Neural cell (in vitro differentiated cells): ENCODE measurements around the gene MPC1L. TPM values are rescaled to one million over a fixed set of nuclear protein-coding genes. Genes with fewer than 3 reads are reported as not detected.

Source experiments
- H2AFZ ChIP-seq: fragments of 200-600, 300-800 bp; sonication (generic), shearing (Covaris generic); 2 replicates; pipeline ENCODE4 v1.6.0; 2014; ENCODE audit warnings: low read depth, mild to moderate bottlenecking, antibody characterized with exemption, low read length, moderate library complexity
- H3F3A ChIP-seq: fragments of 200-600 bp; shearing (Covaris generic); 2 replicates; pipeline ENCODE4 v1.6.1; 2016; ENCODE audit warnings: mild to moderate bottlenecking, moderate library complexity, mixed read lengths, antibody characterized with exemption, low read length; ENCODE audit not compliant: insufficient read depth, poor library complexity, severe bottlenecking
- H3K27ac ChIP-seq: fragments of 200-600, 300-800 bp; sonication (generic), shearing (Covaris generic); 2 replicates; pipeline ENCODE4 v1.5.1; 2014; ENCODE audit warnings: mild to moderate bottlenecking, low read length, moderate library complexity
- H3K27me3 ChIP-seq: fragments of 300-800, 200-600 bp; sonication (generic), shearing (Covaris generic); 2 replicates; pipeline ENCODE4 v1.6.0; 2014; ENCODE audit warnings: mild to moderate bottlenecking, low read depth, low read length, moderate library complexity; ENCODE audit not compliant: insufficient read depth
- H3K36me3 ChIP-seq: fragments of 300-800, 200-600 bp; sonication (generic), shearing (Covaris generic); 2 replicates; pipeline ENCODE4 v1.5.1; 2014; ENCODE audit warnings: mild to moderate bottlenecking, antibody characterized with exemption, low read length, moderate library complexity; ENCODE audit not compliant: insufficient read depth
- H3K4me2 ChIP-seq: fragments of 300-800, 200-600 bp; sonication (generic), shearing (Covaris generic); 2 replicates; pipeline ENCODE4 v1.6.0; 2014; ENCODE audit warnings: mild to moderate bottlenecking, low read length
- H3K4me3 ChIP-seq: fragments of 300-800, 200-600 bp; sonication (generic), shearing (Covaris generic); 2 replicates; pipeline ENCODE4 v1.5.1; 2014; ENCODE audit warnings: mild to moderate bottlenecking, low read length, moderate library complexity
- H3K79me2 ChIP-seq: fragments of 200-600 bp; shearing (Covaris generic); replicated peaks from 2 replicates; pipeline ENCODE4 v1.6.0; 2014; ENCODE audit warnings: mild to moderate bottlenecking, low read length, moderate library complexity; ENCODE audit not compliant: insufficient read depth
- H3K9ac ChIP-seq: fragments of 300-800, 200-600 bp; sonication (generic), shearing (Covaris generic); 2 replicates; pipeline ENCODE4 v1.6.1; 2016; ENCODE audit warnings: mild to moderate bottlenecking, low read length, mixed read lengths
- H3K9me2 ChIP-seq: fragments of 200-600 bp; shearing (Covaris generic); 2 replicates; pipeline ENCODE4 v1.6.1; 2016; ENCODE audit warnings: mild to moderate bottlenecking, low read length, mixed read lengths; ENCODE audit not compliant: insufficient read depth
- H3K9me3 ChIP-seq: fragments of 200-600, 300-800 bp; sonication (generic), shearing (Covaris generic); 2 replicates; pipeline ENCODE4 v1.6.1; 2016; ENCODE audit warnings: mild to moderate bottlenecking, mixed run types, low read length, moderate library complexity, mixed read lengths
- H4K20me1 ChIP-seq: fragments of 200-600 bp; shearing (Covaris generic); 2 replicates; pipeline ENCODE4 v1.6.1; 2016; ENCODE audit warnings: mild to moderate bottlenecking, mixed run types; ENCODE audit not compliant: insufficient read depth
- CTCF ChIP-seq: fragments of 450-650 bp; IDR thresholded peaks from 2 replicates; pipeline ENCODE4 v1.5.1; 2014; ENCODE audit warnings: antibody characterized with exemption, mild to moderate bottlenecking, moderate library complexity; ENCODE audit not compliant: poor library complexity, severe bottlenecking
- EP300 ChIP-seq: fragments of 450-650 bp; conservative IDR thresholded peaks from 2 replicates; pipeline ENCODE4 v1.6.1; 2014; ENCODE audit warnings: antibody characterized with exemption, mild to moderate bottlenecking, moderate library complexity; ENCODE audit not compliant: poor library complexity, severe bottlenecking
- EZH2 ChIP-seq: fragments of 200-600, 300-800 bp; shearing (Covaris generic), sonication (generic); IDR thresholded peaks from 2 replicates; pipeline ENCODE4 v1.6.1; 2014; ENCODE audit warnings: antibody characterized with exemption, low read length, borderline replicate concordance, mild to moderate bottlenecking; ENCODE audit not compliant: insufficient read depth, poor library complexity, severe bottlenecking
- MXI1 ChIP-seq: fragments of 450-650 bp; conservative IDR thresholded peaks from 2 replicates; pipeline ENCODE4 v1.6.1; 2014; ENCODE audit warnings: antibody characterized with exemption, mild to moderate bottlenecking; ENCODE audit not compliant: poor library complexity, severe bottlenecking
- POLR2AphosphoS5 ChIP-seq: IDR thresholded peaks from 2 replicates; pipeline ENCODE4 v1.6.1; 2012
- RAD21 ChIP-seq: fragments of 450-650 bp; conservative IDR thresholded peaks from 2 replicates; pipeline ENCODE4 v1.6.1; 2014; ENCODE audit warnings: antibody characterized with exemption, mild to moderate bottlenecking, moderate library complexity
- REST ChIP-seq: IDR thresholded peaks from 2 replicates; pipeline ENCODE4 v1.6.1; 2012; ENCODE audit warnings: borderline replicate concordance
- SMC3 ChIP-seq: fragments of 450-650 bp; conservative IDR thresholded peaks from 2 replicates; pipeline ENCODE4 v1.6.1; 2014; ENCODE audit warnings: antibody characterized with exemption, mild to moderate bottlenecking, moderate library complexity; ENCODE audit not compliant: poor library complexity
- TAF1 ChIP-seq: IDR thresholded peaks from 2 replicates; pipeline ENCODE4 v1.6.1; 2012; ENCODE audit warnings: low read depth
- polyA plus RNA-seq: library from polyadenylated mRNA; depleted of rRNA; stranded (reverse); fragments of >200 nt; gene quantifications from 2 replicates; pipeline ENCODE4 v1.2.3, GENCODE V29; 2014

Gene MPC1L
- polyA plus RNA-seq, 1 donor from 2014 or later = not detected

- Histone ChIP-seq H3K79me2 (no peaks in the 10 kb centered on the region), H3K9me2 (no peaks in the 10 kb centered on the region), H2AFZ (no peak overlapping the region), H3F3A (no peaks in the 10 kb centered on the region), H3K9ac (no peak overlapping the region), H3K27me3 (no peaks in the 10 kb centered on the region), H3K4me3 (no peak overlapping the region), H3K4me2 (no peak overlapping the region), H3K36me3 (no peaks in the 10 kb centered on the region), H4K20me1 (no peaks in the 10 kb centered on the region), H3K27ac (no peak overlapping the region), H3K9me3 (no peaks in the 10 kb centered on the region)
- no peak for TF ChIP-seq EP300
- no peak for TF ChIP-seq MXI1
- no peak for TF ChIP-seq RAD21
- TF ChIP-seq EZH2 = no peak
- no peak for TF ChIP-seq CTCF
- no peak for TF ChIP-seq SMC3
- TF ChIP-seq REST = no peak
- no peak for TF ChIP-seq POLR2AphosphoS5
- no peak for TF ChIP-seq TAF1
Measured at GRCh38 chrX:40617566-40617965, 5.7 kb upstream of the MPC1L start.

- H3K9me3 ChIP-seq = no peaks in the 10 kb centered on the region
- no peak overlapping the region for H3K4me2 ChIP-seq
- no peaks in the 10 kb centered on the region for H3F3A ChIP-seq
- H4K20me1 ChIP-seq = no peaks in the 10 kb centered on the region
- H3K79me2 ChIP-seq = no peaks in the 10 kb centered on the region
- no peaks in the 10 kb centered on the region for H3K9me2 ChIP-seq
- no peak overlapping the region for H3K9ac ChIP-seq
- no peak overlapping the region for H2AFZ ChIP-seq
- H3K36me3 ChIP-seq = no peaks in the 10 kb centered on the region
- H3K27ac ChIP-seq = no peak overlapping the region
- TF ChIP-seq EP300 (no peak), EZH2 (no peak), TAF1 (no peak), MXI1 (no peak), REST (no peak), RAD21 (no peak), POLR2AphosphoS5 (no peak), SMC3 (no peak), CTCF (no peak)
- H3K27me3 ChIP-seq = no peaks in the 10 kb centered on the region
- H3K4me3 ChIP-seq = no peak overlapping the region
Measured at GRCh38 chrX:40622479-40623138, 619 bp upstream of the MPC1L start.
